GM12892 (cell line): ENCODE data around the gene EFCAB8.
"Not testable (repeated sequence)": the region's sequence is repeated elsewhere in the genome, so short reads cannot be mapped to it uniquely, and the experiment has no call there.

Experiments
- DNase-seq: peaks from one replicate; pipeline ENCODE4 v3.0.0; 2011; ENCODE audit not compliant: insufficient read length
- FAIRE-seq: peaks from 2 replicates; lab custom pipeline; 2011; peaks lifted over from hg19 to GRCh38; lab: Jason Lieb, UNC
- POLR2A ChIP-seq: IDR thresholded peaks from 2 replicates; pipeline ENCODE4 v1.6.1; 2011; ENCODE audit warnings: low read depth, low read length, control low read depth
- POLR2AphosphoS5 ChIP-seq: IDR thresholded peaks from 2 replicates; pipeline ENCODE4 v1.6.1; 2011; ENCODE audit warnings: low read depth, low read length, control low read depth
- TAF1 ChIP-seq: IDR thresholded peaks from 2 replicates; pipeline ENCODE4 v1.6.1; 2011; ENCODE audit warnings: low read depth, mild to moderate bottlenecking, control low read depth, low read length, borderline replicate concordance

EFCAB8 gene

DNA sequence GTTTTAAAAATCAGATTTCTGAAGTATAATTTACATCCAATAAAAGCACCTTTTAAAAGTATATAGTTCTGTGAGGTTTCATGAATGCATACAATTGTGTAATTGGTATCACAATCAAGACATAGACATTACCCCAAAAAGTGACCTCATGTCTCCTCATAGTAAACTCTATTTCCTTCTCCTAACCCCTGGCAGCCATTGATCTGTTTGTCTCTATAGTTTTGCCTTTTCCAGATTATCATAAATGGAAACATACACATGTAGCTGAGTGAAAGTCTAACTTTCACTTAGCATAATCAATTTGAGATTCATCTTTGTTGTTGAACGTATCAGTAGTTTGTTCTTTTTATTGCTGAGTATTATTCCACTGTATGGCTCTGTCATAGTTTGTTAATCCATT, 87.9 kb downstream of the EFCAB8 start:
- DNase-seq: no peak
- FAIRE-seq: no peak
- TF ChIP-seq POLR2AphosphoS5 (no peak), POLR2A (no peak), TAF1 (no peak)

DNA sequence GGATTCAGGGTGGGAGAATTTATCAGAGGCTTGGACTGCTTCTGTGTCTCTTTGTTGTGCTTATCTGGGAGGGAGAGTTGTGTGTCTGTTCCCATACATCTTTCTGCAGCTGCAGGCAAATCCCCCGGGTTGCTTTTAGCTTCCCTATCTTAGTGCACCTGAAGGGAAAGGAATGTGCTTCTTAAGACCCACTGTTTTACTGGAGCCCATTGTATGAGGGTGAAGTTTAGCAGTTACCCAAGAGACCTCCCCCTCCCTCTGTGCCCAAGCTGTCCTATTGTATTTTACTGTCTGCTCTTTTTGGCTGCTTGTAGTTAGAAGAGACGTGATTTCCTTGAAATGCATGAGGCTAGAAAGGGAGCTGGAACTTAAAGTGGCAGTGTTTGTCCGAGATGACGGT, 91.8 kb downstream of the EFCAB8 start:
- DNase-seq, FAIRE-seq: not testable (repeated sequence)

DNA sequence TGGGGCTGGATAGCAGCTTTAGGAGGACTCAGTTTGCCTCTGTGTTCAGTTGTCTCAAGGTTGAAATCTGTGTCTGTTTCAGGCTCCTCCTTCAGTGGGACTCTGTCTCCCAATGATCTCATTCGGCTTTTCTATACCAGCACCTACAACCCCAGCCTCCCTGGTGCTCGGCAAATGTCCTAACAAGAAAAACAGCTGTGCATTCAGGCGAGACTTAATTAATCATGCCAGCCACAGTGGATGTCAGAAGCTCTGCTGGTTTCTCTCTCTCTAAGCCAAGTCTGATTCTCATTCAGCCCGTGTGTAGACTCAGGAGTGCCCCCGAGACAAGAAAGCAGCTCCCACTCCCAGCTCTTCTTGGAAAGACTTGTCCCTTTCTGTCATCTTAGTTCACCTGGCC, 98.7 kb downstream of the EFCAB8 start:
- DNase-seq (no peak), FAIRE-seq (no peak)
- no peak for TF ChIP-seq POLR2A
- TF ChIP-seq TAF1: no peak
- TF ChIP-seq POLR2AphosphoS5: no peak

DNA sequence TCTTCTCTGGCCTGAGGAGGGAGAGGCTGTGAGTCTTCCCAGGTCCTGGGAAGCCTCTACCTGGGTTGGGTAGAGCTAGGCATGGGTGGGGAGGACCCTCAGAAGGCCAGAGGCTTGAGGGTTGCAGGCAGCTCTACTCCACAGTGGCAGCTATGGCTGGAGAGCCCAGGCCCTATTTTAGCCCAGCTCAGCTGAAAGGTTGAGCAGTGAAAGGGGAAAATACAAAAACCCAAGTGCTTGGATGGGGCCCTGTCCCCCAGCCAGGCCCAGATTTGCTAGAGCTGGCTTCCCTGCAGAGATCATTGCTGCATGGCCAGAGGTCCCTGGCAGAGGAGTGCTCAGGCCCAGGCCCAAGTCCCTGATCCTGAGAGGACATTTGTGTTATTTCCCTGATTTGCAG, 99.9 kb downstream of the EFCAB8 start:
- TF ChIP-seq TAF1: no peak
- TF ChIP-seq POLR2AphosphoS5: no peak
- no peak for TF ChIP-seq POLR2A
- FAIRE-seq: no peak
- no peak for DNase-seq

DNA sequence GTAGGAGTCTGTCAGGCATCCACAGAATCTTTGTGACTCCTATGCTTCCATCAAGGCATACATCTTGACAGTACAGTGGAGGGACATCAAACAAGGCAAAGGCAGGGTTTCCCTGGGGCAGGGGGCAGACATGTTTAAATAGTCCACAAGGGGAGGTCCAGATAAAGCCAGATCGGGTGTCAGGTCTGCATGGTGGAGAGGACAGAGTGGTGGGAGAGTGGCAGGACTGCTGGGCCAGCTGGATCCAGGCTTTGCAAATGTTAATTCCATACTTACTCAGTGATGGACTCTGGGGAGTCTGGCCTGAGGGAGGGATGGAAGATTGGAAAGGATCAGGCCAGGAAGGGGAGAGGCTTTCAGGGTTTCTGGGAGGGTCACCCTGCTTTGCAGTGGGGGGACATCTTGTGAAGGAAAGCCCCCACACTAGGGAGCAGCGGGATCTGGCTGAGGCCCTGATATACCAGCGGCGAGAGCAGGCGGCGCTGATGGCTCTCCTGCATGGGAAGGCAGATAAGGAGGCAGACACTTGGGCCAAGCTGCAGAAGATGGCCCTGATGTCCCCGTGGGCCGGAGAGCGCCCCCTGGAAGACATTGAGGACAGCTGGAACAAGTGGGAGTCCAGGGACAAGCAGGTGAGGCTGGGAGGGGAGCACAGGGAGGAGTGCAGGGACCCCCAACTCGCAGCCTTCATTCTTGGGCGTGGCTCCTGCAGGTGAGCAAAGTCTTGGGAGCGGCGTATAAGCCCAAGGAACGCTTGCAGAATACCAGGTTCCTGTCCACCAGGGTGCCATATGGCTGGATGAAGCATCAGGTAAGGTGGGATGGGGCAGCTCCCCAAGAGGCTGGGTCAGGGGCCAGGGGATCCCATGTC, 100.9 kb downstream of the EFCAB8 start:
- TF ChIP-seq TAF1: no peak
- TF ChIP-seq POLR2AphosphoS5: no peak
- no peak for TF ChIP-seq POLR2A
- no peak for FAIRE-seq
- no peak for DNase-seq

DNA sequence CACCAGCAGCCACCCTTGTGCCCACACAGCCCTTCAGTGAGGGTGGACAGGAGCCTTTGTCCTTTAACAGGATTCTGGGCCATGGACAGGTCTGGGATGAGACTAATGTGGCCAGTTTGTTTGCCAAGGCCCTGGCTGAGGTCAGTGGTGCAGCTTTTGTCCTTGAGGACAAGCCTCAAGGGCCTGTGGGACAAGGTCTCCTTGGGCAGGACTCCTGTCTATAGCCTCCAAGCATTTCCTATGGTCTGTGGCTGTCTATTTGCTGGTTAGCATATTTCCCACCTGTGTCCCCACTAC, 101.4 kb downstream of the EFCAB8 start:
- TF ChIP-seq TAF1: no peak
- TF ChIP-seq POLR2A: no peak
- TF ChIP-seq POLR2AphosphoS5: no peak
- FAIRE-seq (no peak), DNase-seq (no peak)

DNA sequence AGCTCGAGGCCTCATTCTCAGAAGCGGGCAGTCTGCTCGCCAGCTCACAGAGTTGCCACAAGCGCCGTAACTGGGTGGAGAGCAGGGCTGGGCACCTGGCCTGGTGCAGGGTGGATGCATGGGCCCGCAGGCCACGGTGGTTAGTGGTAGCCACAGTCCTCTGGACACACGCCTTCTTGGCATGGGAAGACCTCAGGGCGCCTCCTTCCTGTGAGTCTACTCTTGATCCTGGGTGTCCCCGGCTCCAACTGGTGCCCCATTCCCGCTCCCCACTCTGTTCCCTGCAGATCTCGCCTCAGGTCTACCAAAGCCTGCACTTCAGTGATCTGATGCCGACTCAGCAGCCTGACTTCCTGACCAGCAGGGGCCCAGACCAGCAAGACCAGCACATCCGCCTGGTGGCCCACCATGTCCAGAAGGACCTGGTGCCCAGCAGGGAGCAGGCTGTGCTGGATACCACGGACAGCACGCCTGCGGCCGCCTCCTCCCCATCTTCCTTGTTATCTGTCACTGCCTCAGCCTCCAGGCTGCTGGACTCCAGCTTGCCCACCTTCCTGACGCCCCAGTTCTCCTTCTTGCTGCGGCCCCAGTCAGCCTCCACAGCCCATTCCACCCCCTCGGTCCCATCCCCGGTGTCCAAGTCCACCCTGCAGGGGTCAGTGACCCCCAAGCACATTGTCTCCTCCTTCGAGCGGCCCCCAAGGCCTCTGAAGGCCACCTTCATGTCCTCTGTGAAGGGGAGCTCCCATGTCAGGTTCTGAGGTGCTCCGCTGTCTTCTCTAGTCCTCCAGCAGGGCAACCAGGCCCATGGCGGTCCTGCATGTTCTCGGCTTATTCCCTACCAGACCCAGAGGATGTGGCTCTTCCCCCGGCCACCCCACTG, 102.4 kb downstream of the EFCAB8 start:
- FAIRE-seq: no peak
- TF ChIP-seq POLR2A: no peak
- no peak for TF ChIP-seq TAF1
- TF ChIP-seq POLR2AphosphoS5: no peak
- no peak for DNase-seq

DNA sequence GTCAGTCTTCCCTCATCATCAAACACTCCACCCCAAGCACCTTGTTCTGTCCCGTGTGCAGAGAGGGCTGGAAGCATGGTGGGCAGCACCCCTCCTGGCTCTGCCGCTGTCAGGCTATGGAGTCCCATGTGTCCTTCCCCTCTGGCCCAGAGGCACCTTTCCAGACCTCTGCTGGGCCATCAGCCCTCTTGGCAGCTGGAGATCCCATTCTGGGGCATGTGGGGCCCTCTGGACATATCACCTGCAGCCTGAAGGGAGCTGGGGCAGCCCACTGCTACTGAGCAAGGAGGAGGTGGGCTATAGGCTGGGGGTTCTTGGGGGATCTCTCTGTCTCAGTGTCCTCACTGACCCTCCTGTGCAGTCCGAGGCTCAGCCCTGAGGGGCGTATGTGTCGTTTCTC, 103.3 kb downstream of the EFCAB8 start:
- TF ChIP-seq POLR2AphosphoS5 (no peak), POLR2A (no peak), TAF1 (no peak)
- no peak for DNase-seq
- no peak for FAIRE-seq

DNA sequence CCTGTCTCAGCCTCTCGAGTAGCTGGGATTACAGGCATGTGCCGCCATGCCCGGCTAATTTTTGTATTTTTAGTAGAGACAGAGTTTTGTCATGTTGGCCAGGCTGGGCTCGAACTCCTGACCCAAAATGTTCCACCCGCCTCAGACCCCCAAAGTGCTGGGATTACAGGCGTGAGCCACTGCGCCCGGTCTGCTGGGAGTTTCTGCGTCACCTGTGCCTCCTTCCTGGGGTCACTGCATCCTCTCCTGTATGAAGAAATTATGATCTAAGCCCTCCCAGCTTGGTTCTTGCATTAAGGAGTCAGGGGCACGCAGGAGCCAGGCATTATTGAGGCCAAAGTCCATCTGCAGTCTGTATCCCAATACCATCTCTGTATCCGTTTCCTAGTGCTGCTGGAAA, 103.9 kb downstream of the EFCAB8 start:
- not testable (repeated sequence) for FAIRE-seq, DNase-seq

DNA sequence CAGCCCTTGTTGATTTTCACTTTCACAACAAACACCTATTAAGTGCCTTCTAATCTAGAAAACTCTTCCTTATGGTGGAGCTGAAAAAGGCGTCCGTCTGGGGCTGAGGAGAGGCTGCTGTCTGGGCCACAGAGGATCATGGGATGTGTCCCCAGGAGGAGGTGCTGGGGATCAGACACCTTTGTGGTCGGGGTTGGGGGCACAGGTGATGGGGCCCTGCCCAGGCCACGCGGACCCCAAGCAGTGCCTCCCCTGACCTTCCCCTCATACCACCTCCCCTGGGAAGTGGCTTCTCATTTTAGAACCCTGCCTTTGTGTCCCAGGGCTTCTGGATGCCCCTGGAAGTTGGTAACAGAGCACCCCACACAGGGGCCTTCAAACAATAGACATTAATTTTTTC, 104.5 kb downstream of the EFCAB8 start:
- FAIRE-seq (no peak), DNase-seq (no peak)
- TF ChIP-seq TAF1 (no peak), POLR2AphosphoS5 (no peak), POLR2A (no peak)

DNA sequence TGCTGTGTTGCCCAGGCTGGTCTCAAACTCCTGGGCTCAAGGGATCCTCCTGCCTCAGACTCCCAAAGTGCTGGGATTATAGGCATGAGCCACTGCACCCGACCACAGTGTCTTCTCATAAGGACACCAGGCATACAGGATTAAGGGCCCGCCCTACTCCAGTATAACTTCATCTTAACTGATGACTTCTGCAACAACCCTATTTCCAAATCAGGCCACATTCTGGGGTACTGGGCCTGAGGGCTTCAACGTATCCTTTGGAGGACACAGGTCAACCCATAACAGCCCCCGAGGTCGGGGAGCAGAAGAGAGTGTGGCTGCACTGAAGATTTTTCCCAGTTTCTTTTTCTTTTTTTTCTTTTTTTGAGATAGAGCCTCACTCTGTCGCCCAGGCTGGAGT, 105.9 kb downstream of the EFCAB8 start:
- DNase-seq (no peak), FAIRE-seq (no peak)
- TF ChIP-seq TAF1 (no peak), POLR2AphosphoS5 (no peak), POLR2A (no peak)

DNA sequence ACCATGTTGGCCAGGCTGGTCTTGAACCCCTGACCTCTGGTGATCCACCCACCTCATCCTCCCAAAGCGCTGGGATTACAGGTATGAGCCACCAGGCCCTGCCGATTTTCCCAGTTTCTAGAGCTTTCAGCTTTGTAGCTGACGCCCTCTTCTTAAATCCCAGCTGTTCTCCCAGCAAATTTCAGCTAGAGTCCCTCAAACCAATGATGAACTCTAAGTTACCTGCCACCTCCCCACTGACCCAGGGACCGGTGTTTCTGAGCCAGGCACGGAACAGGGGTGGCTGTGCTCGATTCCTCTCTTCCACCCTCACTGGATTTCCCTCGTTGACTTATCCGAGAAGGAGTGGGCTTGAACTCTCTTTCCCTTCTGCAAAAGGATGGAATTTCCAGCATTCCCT, 106.4 kb downstream of the EFCAB8 start:
- no peak for DNase-seq
- no peak for FAIRE-seq
- no peak for TF ChIP-seq TAF1
- no peak for TF ChIP-seq POLR2AphosphoS5
- no peak for TF ChIP-seq POLR2A
